Brain microvascular endothelial cell (primary cell): ENCODE data around the gene HIRA.
"Not testable (repeated sequence)": the region's sequence is repeated elsewhere in the genome, so short reads cannot be mapped to it uniquely, and the experiment has no call there.

Source experiments
- DNase-seq: peaks from one replicate; pipeline ENCODE4 v3.0.0-alpha.2; 2020
- H3K27ac ChIP-seq: fragments of 250-450 bp; sonication (Bioruptor Pico); 2 replicates; pipeline ENCODE4 v1.5.1; 2020; ENCODE audit warnings: mild to moderate bottlenecking, moderate library complexity
- H3K27me3 ChIP-seq: fragments of 250-450 bp; sonication (Bioruptor Pico); replicated peaks from 2 replicates; pipeline ENCODE4 v1.5.1; 2020; ENCODE audit warnings: mild to moderate bottlenecking
- H3K36me3 ChIP-seq: fragments of 250-450 bp; sonication (Bioruptor Pico); replicated peaks from 2 replicates; pipeline ENCODE4 v1.5.1; 2020; ENCODE audit warnings: mild to moderate bottlenecking
- H3K4me3 ChIP-seq: 2 replicates; pipeline ENCODE4 v1.5.1; 2011; ENCODE audit warnings: low read depth, mild to moderate bottlenecking, control low read depth, low read length, moderate library complexity
- CTCF ChIP-seq: IDR thresholded peaks from 2 replicates; pipeline ENCODE4 v1.5.1; 2011; ENCODE audit warnings: low read depth, mild to moderate bottlenecking, moderate library complexity, low read length, control low read depth, inconsistent platforms; ENCODE audit errors: missing control alignments
- in situ Hi-C: cut with HindIII; loops from 2 replicates; pipeline ENCODE4 v1.10.0; 2017; ENCODE audit warnings: low sequenced_read_pairs, low pct_ligation_motif_present

Gene HIRA

GRCh38 chr22:19368876-19369275 is 62.7 kb downstream of the HIRA start:
- in situ Hi-C loops, result no loop called here
- DNase-seq, result no peak
- Histone ChIP-seq H3K36me3 (peaks cover 72% of the 10 kb centered on the region), H3K27ac (no peak overlapping the region), H3K4me3 (no peak overlapping the region), H3K27me3 (no peaks in the 10 kb centered on the region)
- no peak for TF ChIP-seq CTCF

GRCh38 chr22:19367763-19368367 is 63.7 kb downstream of the HIRA start:
- Histone ChIP-seq H3K27me3 (no peaks in the 10 kb centered on the region), H3K4me3 (no peak overlapping the region), H3K36me3 (peaks cover 66% of the 10 kb centered on the region), H3K27ac (no peak overlapping the region)
- no peak for TF ChIP-seq CTCF
- DNase-seq, result no peak
- in situ Hi-C loops, result no loop called here

- DNase-seq, H3K27me3 ChIP-seq, H3K27ac ChIP-seq, H3K4me3 ChIP-seq, in situ Hi-C loops: not testable (repeated sequence)
- H3K36me3 ChIP-seq, result peaks cover 69% of the 10 kb centered on the region
Measured at GRCh38 chr22:19363541-19363940, 68.0 kb downstream of the HIRA start.

GRCh38 chr22:19361501-19362103 is 69.9 kb downstream of the HIRA start:
- no peak for TF ChIP-seq CTCF
- in situ Hi-C loops, result no loop called here
- H3K27ac ChIP-seq, result no peak overlapping the region
- no peak overlapping the region for H3K4me3 ChIP-seq
- H3K36me3 ChIP-seq, result peaks cover 78% of the 10 kb centered on the region
- no peak for DNase-seq
- H3K27me3 ChIP-seq, result no peaks in the 10 kb centered on the region

- H3K27ac ChIP-seq, result no peak overlapping the region
- no peaks in the 10 kb centered on the region for H3K27me3 ChIP-seq
- peaks cover 82% of the 10 kb centered on the region for H3K36me3 ChIP-seq
- in situ Hi-C loops, result no loop called here
- TF ChIP-seq CTCF, result no peak
- no peak for DNase-seq
- H3K4me3 ChIP-seq, result no peak overlapping the region
Measured at GRCh38 chr22:19360862-19361261, 70.7 kb downstream of the HIRA start.

- no peak overlapping the region for H3K4me3 ChIP-seq
- TF ChIP-seq CTCF, result no peak
- H3K27me3 ChIP-seq, result no peaks in the 10 kb centered on the region
- H3K36me3 ChIP-seq, result peaks cover 82% of the 10 kb centered on the region
- no peak for DNase-seq
- in situ Hi-C loops, result no loop called here
- H3K27ac ChIP-seq, result no peak overlapping the region
Measured at GRCh38 chr22:19360300-19360792, 71.2 kb downstream of the HIRA start.
